SK-N-MC (cell line): ENCODE measurements around the gene AS3MT.

Experiments used
- EZH2 ChIP-seq: fragments of 200-600 bp; sonication (generic); IDR thresholded peaks from one replicate; pipeline ENCODE4 v1.6.1; 2017; ENCODE audit warnings: antibody characterized with exemption
- FOXP2 ChIP-seq: optimal IDR thresholded peaks from 2 replicates; pipeline ENCODE3; 2011; ENCODE audit warnings: mild to moderate bottlenecking, moderate library complexity; ENCODE audit not compliant: insufficient read depth; ENCODE audit errors: extremely low read length, control extremely low read depth
- POLR2AphosphoS5 ChIP-seq: IDR thresholded peaks from 2 replicates; pipeline ENCODE4 v1.6.1; 2012; ENCODE audit warnings: mild to moderate bottlenecking, low read depth, low read length, borderline replicate concordance

GRCh38 chr10:102906507-102906906 is 37.2 kb downstream of the AS3MT start:
- TF ChIP-seq POLR2AphosphoS5 (no peak), EZH2 (no peak), FOXP2 (no peak)
